Rectal smooth muscle tissue (tissue), 1 donor: ENCODE results near the gene OTUB1.
A peak's percentile ranks its signal among the peaks of the same experiment; 100 is the strongest.

Source experiments
- H3K27ac ChIP-seq: one replicate; pipeline ENCODE4 v1.7.0; 2013; ENCODE audit warnings: low read depth, low read length, inconsistent platforms
- H3K27me3 ChIP-seq: one replicate; pipeline ENCODE4 v1.7.0; 2013; ENCODE audit warnings: low read length; ENCODE audit not compliant: control insufficient read depth, insufficient read depth
- H3K36me3 ChIP-seq: one replicate; pipeline ENCODE4 v1.7.0; 2013; ENCODE audit warnings: low read length; ENCODE audit not compliant: control insufficient read depth, insufficient read depth
- H3K4me1 ChIP-seq: one replicate; pipeline ENCODE4 v1.7.0; 2013; ENCODE audit warnings: low read length; ENCODE audit not compliant: control insufficient read depth, insufficient read depth
- H3K4me3 ChIP-seq: one replicate; pipeline ENCODE4 v1.7.0; 2013; ENCODE audit warnings: low read length
- H3K9ac ChIP-seq: one replicate; pipeline ENCODE4 v1.7.0; 2013; ENCODE audit warnings: low read length

Gene OTUB1

GRCh38 chr11:64001484-64002420 lies 15.5 kb downstream of the OTUB1 start:
- Histone ChIP-seq H3K27me3 (no peaks in the 10 kb centered on the region), H3K4me1 (peaks cover 4% of the 10 kb centered on the region), H3K36me3 (peaks cover 12% of the 10 kb centered on the region), H3K9ac (no peak overlapping the region), H3K27ac (no peak overlapping the region), H3K4me3 (no peak overlapping the region)

- H3K4me3 ChIP-seq: no peak overlapping the region
- H3K27ac ChIP-seq: no peak overlapping the region
These were observed 17.8 kb downstream of the OTUB1 start for GRCh38 chr11:64003807-64004589.

GRCh38 chr11:64004590-64004984 lies 18.3 kb downstream of the OTUB1 start:
- no peak overlapping the region for H3K27ac ChIP-seq
- H3K36me3 ChIP-seq: no peaks in the 10 kb centered on the region
- H3K4me3 ChIP-seq: no peak overlapping the region
- H3K4me1 ChIP-seq: no peaks in the 10 kb centered on the region
- no peaks in the 10 kb centered on the region for H3K27me3 ChIP-seq
- no peak overlapping the region for H3K9ac ChIP-seq

More at GRCh38 chr11:64003807-64004589, 17.8 kb downstream of the OTUB1 start:
- H3K4me1 ChIP-seq: peaks cover 2% of the 10 kb centered on the region
- H3K9ac ChIP-seq: no peak overlapping the region
- no peaks in the 10 kb centered on the region for H3K36me3 ChIP-seq
- no peaks in the 10 kb centered on the region for H3K27me3 ChIP-seq

DNA sequence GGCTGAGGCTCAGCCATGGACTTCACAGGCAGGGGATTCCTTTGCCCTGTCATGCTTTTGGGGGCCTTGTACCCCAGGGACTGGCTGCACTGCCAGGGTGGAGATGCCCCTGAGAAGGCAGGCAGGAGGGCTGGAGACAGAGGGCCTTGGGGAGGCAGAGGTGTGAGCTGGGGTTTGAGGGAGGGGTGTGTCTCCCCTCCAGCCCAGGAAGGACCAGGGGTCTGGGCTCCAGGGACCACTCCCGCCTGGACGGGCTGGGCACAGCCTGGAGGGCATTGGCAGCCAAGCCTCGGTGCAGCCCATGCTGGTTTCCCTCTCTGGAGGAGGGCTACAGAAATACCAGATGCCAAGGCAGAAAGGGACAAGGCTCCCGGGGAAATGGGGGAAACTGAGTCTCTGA lies 19.5 kb downstream of the OTUB1 start:
- Histone ChIP-seq H3K9ac (no peak overlapping the region), H3K27me3 (no peaks in the 10 kb centered on the region), H3K36me3 (no peaks in the 10 kb centered on the region), H3K27ac (no peak overlapping the region), H3K4me1 (no peaks in the 10 kb centered on the region), H3K4me3 (no peak overlapping the region)

GRCh38 chr11:64006398-64006797 lies 20.2 kb downstream of the OTUB1 start:
- Histone ChIP-seq H3K9ac (no peak overlapping the region), H3K36me3 (no peaks in the 10 kb centered on the region), H3K27me3 (no peaks in the 10 kb centered on the region), H3K27ac (no peak overlapping the region), H3K4me3 (no peak overlapping the region), H3K4me1 (no peaks in the 10 kb centered on the region)

DNA sequence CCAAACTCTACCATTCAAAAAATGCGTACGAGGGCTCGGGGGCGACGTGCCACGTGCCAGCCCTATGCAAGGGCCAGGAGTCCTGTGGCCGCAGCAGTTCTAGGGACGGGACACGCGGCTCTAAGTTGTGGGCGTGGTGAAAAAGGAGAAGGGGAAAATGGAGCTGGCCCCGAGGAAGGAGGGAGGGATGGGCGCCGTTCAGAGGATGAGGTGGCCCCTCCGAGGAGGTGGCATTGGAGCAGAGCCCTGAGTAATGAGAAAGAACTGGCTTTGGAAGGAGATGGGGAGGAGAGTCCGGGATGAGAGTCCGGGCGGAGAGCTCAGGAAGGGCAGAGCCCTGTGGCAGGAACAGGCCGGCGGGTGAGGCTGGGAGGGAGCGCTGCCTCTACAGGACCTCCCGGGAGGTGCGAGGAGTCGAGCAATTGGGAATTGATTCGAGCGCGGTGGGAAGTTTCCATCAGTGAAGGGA lies 21.0 kb downstream of the OTUB1 start:
- no peak overlapping the region for H3K9ac ChIP-seq

DNA sequence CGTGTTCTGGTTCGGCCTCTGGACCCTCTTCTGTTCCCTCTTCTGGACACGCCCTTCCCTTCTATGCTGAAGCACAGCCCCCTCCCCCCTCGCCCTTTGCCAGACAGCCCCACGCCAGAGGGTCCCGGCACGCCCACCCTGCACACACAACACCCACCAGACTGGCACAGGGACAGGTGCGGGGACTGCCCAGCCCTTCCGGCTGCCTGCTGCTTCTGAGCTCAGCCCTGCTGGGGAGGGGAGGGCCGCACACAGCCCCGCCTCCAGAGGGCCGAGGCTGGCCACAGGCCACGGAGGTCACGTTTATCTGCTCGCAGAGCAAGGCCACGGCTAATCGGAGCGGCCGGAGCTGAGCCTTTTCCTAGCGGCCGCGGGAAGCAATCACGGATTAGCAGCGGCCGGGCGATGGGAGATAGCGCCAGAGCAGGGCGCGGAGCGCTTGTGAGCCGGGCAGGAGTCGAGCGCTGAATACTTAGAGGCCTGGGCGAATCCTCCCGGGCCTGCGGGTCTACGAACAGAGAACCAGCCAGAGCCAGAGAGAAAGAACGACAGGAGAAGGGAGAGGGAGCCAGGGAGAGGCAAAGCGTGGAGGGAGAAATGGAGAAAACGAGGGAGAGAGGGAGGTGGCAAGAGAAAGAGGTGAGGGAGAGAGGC lies 21.5 kb downstream of the OTUB1 start:
- Histone ChIP-seq H3K27ac (peak overlapping the region; percentile 7), H3K36me3 (no peaks in the 10 kb centered on the region), H3K9ac (peak overlapping the region; percentile 8), H3K4me1 (no peaks in the 10 kb centered on the region), H3K4me3 (peak overlapping the region; percentile 44), H3K27me3 (no peaks in the 10 kb centered on the region)

More for the DNA sequence above, 21.0 kb downstream of the OTUB1 start:
- no peaks in the 10 kb centered on the region for H3K27me3 ChIP-seq
- no peak overlapping the region for H3K27ac ChIP-seq
- no peaks in the 10 kb centered on the region for H3K4me1 ChIP-seq
- H3K4me3 ChIP-seq: peak overlapping the region; percentile 44
- H3K36me3 ChIP-seq: no peaks in the 10 kb centered on the region

DNA sequence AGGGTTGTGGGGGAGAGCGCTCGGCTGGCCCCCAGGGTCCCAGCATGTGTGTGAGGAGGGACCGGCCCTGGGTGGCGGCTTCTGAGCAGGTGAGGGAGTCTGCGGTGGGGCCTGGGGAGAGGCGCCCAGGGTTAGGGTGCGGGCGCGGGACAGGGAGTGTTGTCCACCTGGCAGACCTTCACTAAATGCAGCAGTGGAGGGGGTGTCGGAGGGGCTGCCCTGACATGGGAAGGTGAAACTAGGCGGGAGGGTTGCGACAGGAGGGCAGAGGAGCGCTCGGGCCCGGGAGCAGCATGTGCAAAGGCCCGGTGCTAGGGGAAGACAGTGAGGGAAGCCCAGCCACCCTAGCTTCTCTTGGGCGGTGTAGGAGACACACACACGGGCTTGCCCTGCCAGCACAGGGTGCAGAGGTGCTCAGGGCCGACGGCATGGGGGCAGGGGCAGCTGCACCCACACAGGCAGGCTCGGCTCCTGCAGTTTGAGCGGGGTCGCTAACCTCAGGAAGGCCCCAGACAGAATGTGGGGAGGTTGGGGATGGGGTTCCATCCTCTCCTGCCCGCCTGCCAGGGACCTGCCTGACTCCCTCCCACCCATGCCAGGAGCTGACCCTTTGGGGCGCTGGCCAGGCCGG lies 22.2 kb downstream of the OTUB1 start:
- Histone ChIP-seq H3K9ac (no peak overlapping the region), H3K27ac (no peak overlapping the region), H3K4me3 (no peak overlapping the region), H3K27me3 (no peaks in the 10 kb centered on the region), H3K36me3 (no peaks in the 10 kb centered on the region), H3K4me1 (no peaks in the 10 kb centered on the region)

DNA sequence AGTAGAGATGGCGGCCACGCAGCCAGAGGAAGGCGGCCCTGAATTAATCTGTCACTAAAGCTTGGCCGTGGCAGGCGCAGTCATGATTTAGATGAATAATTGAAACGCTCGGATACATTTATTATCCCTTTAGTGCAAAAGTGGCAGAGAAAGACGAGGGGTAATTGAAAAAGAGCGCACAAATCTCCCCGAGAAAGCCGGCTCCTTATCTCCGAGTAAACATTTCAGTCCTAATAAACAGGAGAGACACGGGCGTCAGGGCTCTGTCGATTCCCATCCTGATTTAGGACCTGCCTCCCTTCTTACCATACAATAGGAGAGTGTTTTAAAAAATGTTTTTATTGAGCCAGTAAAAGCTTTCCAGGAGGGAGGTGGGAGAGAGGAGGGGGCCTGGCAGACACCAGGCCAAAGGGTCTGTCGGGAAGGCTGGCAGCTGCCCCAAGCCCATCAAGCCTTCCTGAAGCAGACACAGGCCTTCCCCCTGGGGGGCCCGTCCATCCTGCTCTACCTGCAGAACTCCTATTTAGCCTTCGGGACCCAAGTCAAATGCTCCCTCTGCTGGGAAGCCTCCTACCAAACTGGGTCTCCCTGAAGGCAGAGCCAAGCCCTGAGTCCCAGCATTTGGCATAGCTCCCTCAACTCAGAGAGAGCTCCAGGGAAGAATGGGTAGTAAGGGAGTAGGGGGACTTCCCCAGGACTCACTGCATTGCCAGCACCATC lies 22.8 kb downstream of the OTUB1 start:
- Histone ChIP-seq H3K4me3 (no peak overlapping the region), H3K4me1 (no peaks in the 10 kb centered on the region)

DNA sequence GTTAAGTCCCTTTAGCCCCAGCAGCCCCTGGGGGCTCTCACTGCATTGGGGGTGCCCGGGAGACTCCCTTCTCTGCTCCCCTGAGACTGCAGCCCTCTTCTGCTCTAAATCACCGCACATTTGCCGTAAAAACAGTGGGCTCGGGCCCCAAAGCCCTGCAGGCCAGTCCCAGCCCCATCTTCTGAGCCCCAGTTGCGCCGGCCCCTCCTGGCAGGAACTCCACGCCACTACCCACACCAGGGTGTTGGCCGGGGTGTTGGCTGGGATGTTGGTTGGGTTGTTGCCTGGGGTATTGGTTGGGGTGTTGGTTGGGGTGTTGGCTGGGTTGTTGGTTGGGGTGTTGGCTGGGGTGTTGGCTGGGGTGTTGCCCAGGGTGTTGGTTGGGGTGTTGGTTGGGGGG lies 23.5 kb downstream of the OTUB1 start:
- H3K36me3 ChIP-seq: no peaks in the 10 kb centered on the region
- H3K27ac ChIP-seq: no peak overlapping the region
- H3K4me3 ChIP-seq: no peak overlapping the region
- no peak overlapping the region for H3K9ac ChIP-seq
- no peaks in the 10 kb centered on the region for H3K4me1 ChIP-seq
- no peaks in the 10 kb centered on the region for H3K27me3 ChIP-seq

More for the DNA sequence above, 22.8 kb downstream of the OTUB1 start:
- Histone ChIP-seq H3K36me3 (no peaks in the 10 kb centered on the region), H3K27ac (no peak overlapping the region), H3K27me3 (no peaks in the 10 kb centered on the region), H3K9ac (no peak overlapping the region)

DNA sequence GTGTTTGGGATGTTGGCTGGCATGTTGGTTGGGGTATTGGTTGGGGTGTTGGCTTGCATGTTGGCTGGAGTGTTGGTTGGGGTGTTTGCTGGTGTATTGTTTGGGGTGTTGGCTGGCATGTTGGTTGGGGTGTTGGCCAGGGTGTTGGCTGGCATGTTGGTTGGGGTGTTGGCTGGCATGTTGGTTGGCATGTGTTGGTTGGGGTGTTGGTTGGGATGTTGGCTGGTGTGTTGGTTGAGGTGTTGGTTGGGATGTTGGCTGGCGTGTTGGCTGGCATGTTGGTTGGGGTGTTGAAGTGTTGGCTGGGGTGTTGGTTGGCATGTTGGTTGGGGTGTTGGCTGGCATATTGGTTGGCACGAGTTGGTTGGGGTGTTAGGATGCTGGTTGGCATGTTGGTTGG lies 24.5 kb downstream of the OTUB1 start:
- no peak overlapping the region for H3K4me3 ChIP-seq

More for the DNA sequence above, 24.5 kb downstream of the OTUB1 start:
- Histone ChIP-seq H3K36me3 (no peaks in the 10 kb centered on the region), H3K27me3 (no peaks in the 10 kb centered on the region), H3K4me1 (no peaks in the 10 kb centered on the region), H3K9ac (no peak overlapping the region), H3K27ac (no peak overlapping the region)
